Ishikawa (cell line): ENCODE data around the gene RASA3.
A peak's percentile ranks its signal among the peaks of the same experiment; 100 is the strongest.

Experiments used
- CEBPB ChIP-seq: IDR thresholded peaks from 2 replicates; pipeline ENCODE4 v1.6.1; 2012
- CREB1 ChIP-seq: IDR thresholded peaks from 2 replicates; pipeline ENCODE4 v1.6.1; 2012; ENCODE audit warnings: low read depth
- EGR1 ChIP-seq: IDR thresholded peaks from 2 replicates; pipeline ENCODE4 v1.6.1; 2012
- EP300 ChIP-seq: IDR thresholded peaks from 2 replicates; pipeline ENCODE4 v1.6.1; 2012; ENCODE audit warnings: borderline replicate concordance
- FOXM1 ChIP-seq: IDR thresholded peaks from 2 replicates; pipeline ENCODE4 v1.6.1; 2012; ENCODE audit warnings: low read depth, borderline replicate concordance
- NFIC ChIP-seq: IDR thresholded peaks from 2 replicates; pipeline ENCODE4 v1.6.1; 2012
- RAD21 ChIP-seq: IDR thresholded peaks from 2 replicates; pipeline ENCODE4 v1.6.1; 2012; ENCODE audit warnings: low read depth
- REST ChIP-seq: IDR thresholded peaks from 2 replicates; pipeline ENCODE4 v1.6.1; 2012; ENCODE audit warnings: low read depth, mild to moderate bottlenecking
- TAF1 ChIP-seq: IDR thresholded peaks from 2 replicates; pipeline ENCODE4 v1.6.1; 2012; ENCODE audit warnings: low read depth, mild to moderate bottlenecking
- TCF12 ChIP-seq: IDR thresholded peaks from 2 replicates; pipeline ENCODE4 v1.6.1; 2012; ENCODE audit warnings: low read depth
- TEAD4 ChIP-seq: IDR thresholded peaks from 2 replicates; pipeline ENCODE4 v1.6.1; 2012
- USF1 ChIP-seq: IDR thresholded peaks from 2 replicates; pipeline ENCODE4 v1.6.1; 2012
- YY1 ChIP-seq: IDR thresholded peaks from 2 replicates; pipeline ENCODE4 v1.6.1; 2012; ENCODE audit warnings: low read depth
- ZBTB7A ChIP-seq: IDR thresholded peaks from 2 replicates; pipeline ENCODE4 v1.6.1; 2012; ENCODE audit warnings: low read depth
- TF ChIP-seq, protein P1 (sequence below): IDR thresholded peaks from 2 replicates; pipeline ENCODE4 v1.6.1; 2012

Gene RASA3

GRCh38 chr13:113980489-113981064 lies 151.8 kb downstream of the RASA3 start:
- TF ChIP-seq REST (no peak), NFIC (no peak), EGR1 (no peak), FOXM1 (no peak), USF1 (no peak), RAD21 (no peak), CREB1 (no peak), TAF1 (no peak), TCF12 (no peak), TEAD4 (no peak), ZBTB7A (no peak), CEBPB (no peak), EP300 (no peak), YY1 (no peak)
- TF ChIP-seq, protein P1, sequence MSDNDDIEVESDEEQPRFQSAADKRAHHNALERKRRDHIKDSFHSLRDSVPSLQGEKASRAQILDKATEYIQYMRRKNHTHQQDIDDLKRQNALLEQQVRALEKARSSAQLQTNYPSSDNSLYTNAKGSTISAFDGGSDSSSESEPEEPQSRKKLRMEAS, result no peak; the same call in 1 of the 2 replicates

GRCh38 chr13:113979791-113980471 lies 152.5 kb downstream of the RASA3 start:
- no peak for TF ChIP-seq TAF1
- no peak for TF ChIP-seq ZBTB7A
- TF ChIP-seq RAD21, result no peak

DNA sequence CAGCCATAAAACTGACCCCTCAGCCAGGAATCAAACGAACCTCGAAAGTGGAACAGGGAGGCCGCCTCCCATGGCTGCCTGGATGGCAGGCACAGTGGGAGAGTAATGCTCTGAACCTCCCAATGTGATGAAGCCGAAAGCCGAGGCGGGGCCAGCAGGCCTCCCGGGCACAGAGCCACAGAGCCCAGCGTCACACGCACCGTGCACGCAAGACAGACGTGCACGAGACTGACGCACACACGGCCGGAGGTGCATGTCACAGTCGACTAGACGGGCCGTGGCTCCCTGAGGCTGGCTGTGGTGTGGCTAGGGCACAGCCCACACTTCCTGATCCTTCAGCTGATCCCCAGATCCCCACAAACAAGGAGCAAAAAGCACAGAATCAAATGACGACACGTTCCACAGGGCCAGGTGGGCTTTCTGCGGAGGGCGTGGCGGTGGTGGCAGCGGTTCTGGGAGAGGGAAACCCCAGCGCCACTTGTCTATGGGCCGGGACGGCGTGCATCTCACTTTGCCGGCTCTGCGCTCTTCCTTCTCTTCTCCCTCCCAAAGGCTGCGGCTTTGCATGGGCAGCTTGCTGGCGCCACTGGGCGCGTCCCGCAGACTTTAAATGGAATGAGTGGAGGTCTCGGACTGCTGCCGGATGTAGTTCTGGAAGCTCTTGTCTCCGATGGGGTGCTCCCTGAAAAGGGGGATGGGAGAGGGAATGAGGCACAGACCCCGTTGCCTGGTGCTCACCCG lies 153.5 kb downstream of the RASA3 start:
- TF ChIP-seq ZBTB7A (no peak), EP300 (no peak; the same call in 1 of the 2 replicates), NFIC (peak; percentile 81), TEAD4 (0 out of 2 replicates have a peak, but pooled peaks have one; percentile 9), CREB1 (0 out of 2 replicates have a peak, but pooled peaks have one; percentile 23), YY1 (no peak), TCF12 (peak; percentile 37; the same call in 1 of the 2 replicates), EGR1 (no peak), FOXM1 (no peak), TAF1 (no peak), REST (no peak)
- TF ChIP-seq, protein P1, result peak; percentile 63; the same call in 1 of the 2 replicates

GRCh38 chr13:113977976-113978375 lies 154.4 kb downstream of the RASA3 start:
- TF ChIP-seq REST (no peak), CEBPB (no peak), TCF12 (no peak), EGR1 (no peak), NFIC (no peak), FOXM1 (no peak)
